Measurements from ENCODE around the gene MAP3K2. TPM values are rescaled to one million over a fixed set of nuclear protein-coding genes. Genes with fewer than 3 reads are reported as not detected.

The MAP3K2 gene
- polyA plus RNA-seq, 1 donor from 2014 or later = 37.0 TPM

DNA sequence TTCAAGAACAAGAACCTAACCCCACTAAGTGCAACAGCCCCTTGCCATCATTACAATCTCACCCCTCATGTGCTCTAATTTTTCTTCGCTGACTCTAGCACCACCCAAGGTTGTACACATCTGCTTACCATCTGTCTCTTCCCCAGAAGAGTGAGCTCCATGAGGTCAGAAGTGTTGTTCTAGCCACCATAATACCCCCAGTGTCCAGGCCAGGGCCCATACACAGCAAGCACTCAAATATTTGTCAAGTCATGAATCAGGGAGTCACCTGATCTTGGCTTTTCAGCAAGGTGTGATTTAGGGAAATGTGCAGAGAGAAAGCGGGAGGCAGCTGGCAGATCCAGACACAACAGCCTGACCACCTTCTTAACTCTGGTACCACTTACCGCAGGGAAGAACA is 99.5 kb downstream of the MAP3K2 start:
- Histone ChIP-seq H3F3A (ENCODE audit: insufficient read depth, low read length, poor library complexity, severe bottlenecking) (no peaks in the 10 kb centered on the region), H3K36me3 (ENCODE audit: insufficient read depth, low read length) (peaks cover 11% of the 10 kb centered on the region), H3K9me2 (ENCODE audit: insufficient read depth, low read length) (no peaks in the 10 kb centered on the region), H4K20me1 (ENCODE audit: insufficient read depth) (no peaks in the 10 kb centered on the region), H3K27me3 (ENCODE audit: insufficient read depth, low read depth, low read length) (no peaks in the 10 kb centered on the region), H3K9ac (ENCODE audit: low read length) (no peak overlapping the region), H2AFZ (ENCODE audit: low read depth, low read length) (no peak overlapping the region), H3K9me3 (ENCODE audit: low read length) (no peaks in the 10 kb centered on the region), H3K79me2 (replicated peaks; ENCODE audit: insufficient read depth, low read length) (peaks cover 10% of the 10 kb centered on the region), H3K4me3 (ENCODE audit: low read length) (no peak overlapping the region), H3K4me2 (ENCODE audit: low read length) (no peak overlapping the region), H3K27ac (ENCODE audit: low read length) (no peak overlapping the region)
- TF ChIP-seq EP300 (conservative IDR thresholded peaks at IDR 0.05; ENCODE audit: poor library complexity, severe bottlenecking) (no peak), SMC3 (conservative IDR thresholded peaks at IDR 0.05; ENCODE audit: poor library complexity) (no peak), POLR2AphosphoS5 (IDR thresholded peaks at IDR 0.05) (no peak), MXI1 (conservative IDR thresholded peaks at IDR 0.05; ENCODE audit: poor library complexity, severe bottlenecking) (no peak), TAF1 (IDR thresholded peaks at IDR 0.05; ENCODE audit: low read depth) (no peak), RAD21 (conservative IDR thresholded peaks at IDR 0.05) (no peak), EZH2 (IDR thresholded peaks at IDR 0.05; ENCODE audit: borderline replicate concordance, insufficient read depth, low read length, poor library complexity, severe bottlenecking) (no peak)
- TF ChIP-seq, protein P1, sequence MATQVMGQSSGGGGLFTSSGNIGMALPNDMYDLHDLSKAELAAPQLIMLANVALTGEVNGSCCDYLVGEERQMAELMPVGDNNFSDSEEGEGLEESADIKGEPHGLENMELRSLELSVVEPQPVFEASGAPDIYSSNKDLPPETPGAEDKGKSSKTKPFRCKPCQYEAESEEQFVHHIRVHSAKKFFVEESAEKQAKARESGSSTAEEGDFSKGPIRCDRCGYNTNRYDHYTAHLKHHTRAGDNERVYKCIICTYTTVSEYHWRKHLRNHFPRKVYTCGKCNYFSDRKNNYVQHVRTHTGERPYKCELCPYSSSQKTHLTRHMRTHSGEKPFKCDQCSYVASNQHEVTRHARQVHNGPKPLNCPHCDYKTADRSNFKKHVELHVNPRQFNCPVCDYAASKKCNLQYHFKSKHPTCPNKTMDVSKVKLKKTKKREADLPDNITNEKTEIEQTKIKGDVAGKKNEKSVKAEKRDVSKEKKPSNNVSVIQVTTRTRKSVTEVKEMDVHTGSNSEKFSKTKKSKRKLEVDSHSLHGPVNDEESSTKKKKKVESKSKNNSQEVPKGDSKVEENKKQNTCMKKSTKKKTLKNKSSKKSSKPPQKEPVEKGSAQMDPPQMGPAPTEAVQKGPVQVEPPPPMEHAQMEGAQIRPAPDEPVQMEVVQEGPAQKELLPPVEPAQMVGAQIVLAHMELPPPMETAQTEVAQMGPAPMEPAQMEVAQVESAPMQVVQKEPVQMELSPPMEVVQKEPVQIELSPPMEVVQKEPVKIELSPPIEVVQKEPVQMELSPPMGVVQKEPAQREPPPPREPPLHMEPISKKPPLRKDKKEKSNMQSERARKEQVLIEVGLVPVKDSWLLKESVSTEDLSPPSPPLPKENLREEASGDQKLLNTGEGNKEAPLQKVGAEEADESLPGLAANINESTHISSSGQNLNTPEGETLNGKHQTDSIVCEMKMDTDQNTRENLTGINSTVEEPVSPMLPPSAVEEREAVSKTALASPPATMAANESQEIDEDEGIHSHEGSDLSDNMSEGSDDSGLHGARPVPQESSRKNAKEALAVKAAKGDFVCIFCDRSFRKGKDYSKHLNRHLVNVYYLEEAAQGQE (IDR thresholded peaks at IDR 0.05; ENCODE audit: borderline replicate concordance) = no peak
- TF ChIP-seq, protein P2, sequence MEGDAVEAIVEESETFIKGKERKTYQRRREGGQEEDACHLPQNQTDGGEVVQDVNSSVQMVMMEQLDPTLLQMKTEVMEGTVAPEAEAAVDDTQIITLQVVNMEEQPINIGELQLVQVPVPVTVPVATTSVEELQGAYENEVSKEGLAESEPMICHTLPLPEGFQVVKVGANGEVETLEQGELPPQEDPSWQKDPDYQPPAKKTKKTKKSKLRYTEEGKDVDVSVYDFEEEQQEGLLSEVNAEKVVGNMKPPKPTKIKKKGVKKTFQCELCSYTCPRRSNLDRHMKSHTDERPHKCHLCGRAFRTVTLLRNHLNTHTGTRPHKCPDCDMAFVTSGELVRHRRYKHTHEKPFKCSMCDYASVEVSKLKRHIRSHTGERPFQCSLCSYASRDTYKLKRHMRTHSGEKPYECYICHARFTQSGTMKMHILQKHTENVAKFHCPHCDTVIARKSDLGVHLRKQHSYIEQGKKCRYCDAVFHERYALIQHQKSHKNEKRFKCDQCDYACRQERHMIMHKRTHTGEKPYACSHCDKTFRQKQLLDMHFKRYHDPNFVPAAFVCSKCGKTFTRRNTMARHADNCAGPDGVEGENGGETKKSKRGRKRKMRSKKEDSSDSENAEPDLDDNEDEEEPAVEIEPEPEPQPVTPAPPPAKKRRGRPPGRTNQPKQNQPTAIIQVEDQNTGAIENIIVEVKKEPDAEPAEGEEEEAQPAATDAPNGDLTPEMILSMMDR (IDR thresholded peaks at IDR 0.05; ENCODE audit: poor library complexity, severe bottlenecking) = no peak

DNA sequence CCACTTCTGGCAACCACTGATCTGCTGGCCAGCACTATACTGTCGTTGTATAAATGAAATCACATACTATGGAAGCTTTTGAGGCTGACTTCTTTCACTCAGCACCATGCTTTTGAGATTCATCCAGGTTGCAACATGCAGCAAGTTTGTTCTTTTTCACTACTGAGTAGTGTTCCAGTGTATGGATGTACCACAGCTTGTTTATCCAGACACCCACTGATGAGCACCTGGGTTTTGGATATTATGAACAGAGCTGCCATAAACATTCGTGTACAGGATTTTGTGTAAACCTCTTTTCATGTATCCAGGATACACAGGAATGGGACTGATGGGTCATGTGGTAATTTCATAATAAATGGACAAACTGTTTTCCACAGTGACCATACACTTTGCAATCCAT is 104.5 kb downstream of the MAP3K2 start:
- no peaks in the 10 kb centered on the region for H3K27me3 ChIP-seq (ENCODE audit: insufficient read depth, low read depth, low read length)
- H3K9me3 ChIP-seq (ENCODE audit: low read length) = no peaks in the 10 kb centered on the region
- H2AFZ ChIP-seq (ENCODE audit: low read depth, low read length) = no peak overlapping the region
- no peaks in the 10 kb centered on the region for H4K20me1 ChIP-seq (ENCODE audit: insufficient read depth)
- no peaks in the 10 kb centered on the region for H3K9me2 ChIP-seq (ENCODE audit: insufficient read depth, low read length)
- H3K79me2 ChIP-seq (replicated peaks; ENCODE audit: insufficient read depth, low read length) = no peaks in the 10 kb centered on the region
- no peak for TF ChIP-seq RAD21 (conservative IDR thresholded peaks at IDR 0.05)
- no peak for TF ChIP-seq MXI1 (conservative IDR thresholded peaks at IDR 0.05; ENCODE audit: poor library complexity, severe bottlenecking)
- TF ChIP-seq POLR2AphosphoS5 (IDR thresholded peaks at IDR 0.05) = no peak
- TF ChIP-seq SMC3 (conservative IDR thresholded peaks at IDR 0.05; ENCODE audit: poor library complexity) = no peak
- TF ChIP-seq TAF1 (IDR thresholded peaks at IDR 0.05; ENCODE audit: low read depth) = no peak
- TF ChIP-seq, protein P1 (IDR thresholded peaks at IDR 0.05; ENCODE audit: borderline replicate concordance) = no peak
- TF ChIP-seq EP300 (conservative IDR thresholded peaks at IDR 0.05; ENCODE audit: poor library complexity, severe bottlenecking) = no peak
- TF ChIP-seq, protein P2 (IDR thresholded peaks at IDR 0.05; ENCODE audit: poor library complexity, severe bottlenecking) = no peak
- TF ChIP-seq EZH2 (IDR thresholded peaks at IDR 0.05; ENCODE audit: borderline replicate concordance, insufficient read depth, low read length, poor library complexity, severe bottlenecking) = no peak
- H3K27ac ChIP-seq (ENCODE audit: low read length) = no peak overlapping the region
- no peak overlapping the region for H3K4me3 ChIP-seq (ENCODE audit: low read length)
- no peaks in the 10 kb centered on the region for H3F3A ChIP-seq (ENCODE audit: insufficient read depth, low read length, poor library complexity, severe bottlenecking)
- peaks cover 13% of the 10 kb centered on the region for H3K36me3 ChIP-seq (ENCODE audit: insufficient read depth, low read length)
- H3K9ac ChIP-seq (ENCODE audit: low read length) = no peak overlapping the region
- no peak overlapping the region for H3K4me2 ChIP-seq (ENCODE audit: low read length)
